ENCODE results near the gene TSHR.

Gene TSHR

DNA sequence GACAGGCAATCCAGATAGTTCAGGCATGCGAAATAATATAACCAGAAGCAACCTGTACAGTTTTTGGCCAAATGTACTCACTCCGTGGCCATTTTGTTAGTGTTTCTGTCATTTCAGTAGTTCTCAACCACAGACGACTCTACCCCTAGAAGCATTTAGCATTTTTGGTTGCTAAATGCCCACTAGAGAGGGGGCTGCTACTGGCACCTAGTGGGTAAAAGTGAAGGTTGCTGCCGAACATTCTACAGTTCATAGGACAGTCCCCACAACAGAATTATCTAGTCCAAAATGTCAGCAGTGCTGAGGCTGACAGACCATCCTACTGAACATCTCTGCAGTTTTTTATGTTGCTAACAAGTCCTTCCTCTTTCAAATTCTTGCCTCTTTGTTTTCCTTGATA is 107.4 kb downstream of the TSHR start:
- no peaks in the 10 kb centered on the region for H3K9me2 ChIP-seq (replicated peaks; ENCODE audit: control insufficient read depth, low read length)
- no peak overlapping the region for H3K4me2 ChIP-seq (ENCODE audit: low read length)
- H3K4me3 ChIP-seq (ENCODE audit: low read length): no peak overlapping the region
- H3K27ac ChIP-seq (ENCODE audit: low read depth, low read length): no peak overlapping the region
- H4K20me1 ChIP-seq (ENCODE audit: control insufficient read depth, insufficient read depth, low read depth, low read length): no peaks in the 10 kb centered on the region
- TF ChIP-seq, protein P1, sequence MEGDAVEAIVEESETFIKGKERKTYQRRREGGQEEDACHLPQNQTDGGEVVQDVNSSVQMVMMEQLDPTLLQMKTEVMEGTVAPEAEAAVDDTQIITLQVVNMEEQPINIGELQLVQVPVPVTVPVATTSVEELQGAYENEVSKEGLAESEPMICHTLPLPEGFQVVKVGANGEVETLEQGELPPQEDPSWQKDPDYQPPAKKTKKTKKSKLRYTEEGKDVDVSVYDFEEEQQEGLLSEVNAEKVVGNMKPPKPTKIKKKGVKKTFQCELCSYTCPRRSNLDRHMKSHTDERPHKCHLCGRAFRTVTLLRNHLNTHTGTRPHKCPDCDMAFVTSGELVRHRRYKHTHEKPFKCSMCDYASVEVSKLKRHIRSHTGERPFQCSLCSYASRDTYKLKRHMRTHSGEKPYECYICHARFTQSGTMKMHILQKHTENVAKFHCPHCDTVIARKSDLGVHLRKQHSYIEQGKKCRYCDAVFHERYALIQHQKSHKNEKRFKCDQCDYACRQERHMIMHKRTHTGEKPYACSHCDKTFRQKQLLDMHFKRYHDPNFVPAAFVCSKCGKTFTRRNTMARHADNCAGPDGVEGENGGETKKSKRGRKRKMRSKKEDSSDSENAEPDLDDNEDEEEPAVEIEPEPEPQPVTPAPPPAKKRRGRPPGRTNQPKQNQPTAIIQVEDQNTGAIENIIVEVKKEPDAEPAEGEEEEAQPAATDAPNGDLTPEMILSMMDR (IDR thresholded peaks at IDR 0.05; ENCODE audit: low read depth, low read length, poor library complexity, severe bottlenecking): peak; percentile 56
- TF ChIP-seq EZH2phosphoT487 (IDR thresholded peaks at IDR 0.05; ENCODE audit: borderline replicate concordance, low read length): no peak
- H3K4me1 ChIP-seq (ENCODE audit: control insufficient read depth, low read length): peaks cover 9% of the 10 kb centered on the region
- no peaks in the 10 kb centered on the region for H3K27me3 ChIP-seq (ENCODE audit: control insufficient read depth, low read length)
- no peaks in the 10 kb centered on the region for H3K79me2 ChIP-seq (ENCODE audit: control insufficient read depth, low read length)
- H3K36me3 ChIP-seq (ENCODE audit: control insufficient read depth, low read length): no peaks in the 10 kb centered on the region
- H3K9me3 ChIP-seq (ENCODE audit: control insufficient read depth, insufficient read depth, low read length): no peaks in the 10 kb centered on the region
- no peaks in the 10 kb centered on the region for H3F3A ChIP-seq (ENCODE audit: control insufficient read depth, insufficient read depth)

DNA sequence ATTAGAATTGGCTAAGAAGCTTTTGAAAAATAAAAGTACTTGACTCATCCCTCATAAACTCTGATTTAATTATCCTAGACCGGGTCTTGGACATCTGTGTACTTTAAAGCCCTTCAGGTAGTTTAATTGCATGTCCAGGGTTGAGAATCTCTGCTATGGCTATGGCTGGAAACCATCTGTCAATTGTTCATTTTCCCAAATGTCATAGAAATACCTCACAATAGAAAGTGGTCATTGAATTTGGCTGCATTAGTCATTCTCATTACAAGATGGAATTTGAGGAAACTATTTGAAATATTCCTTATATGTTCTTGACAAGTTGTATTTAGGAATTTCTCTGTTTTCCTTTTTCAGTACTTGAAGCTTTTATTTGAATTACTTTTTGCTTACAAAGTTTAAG is 111.3 kb downstream of the TSHR start:
- Histone ChIP-seq H3K9me2 (replicated peaks; ENCODE audit: control insufficient read depth, low read length) (no peaks in the 10 kb centered on the region), H3K27ac (ENCODE audit: low read depth, low read length) (no peak overlapping the region), H3K9me3 (ENCODE audit: control insufficient read depth, insufficient read depth, low read length) (no peaks in the 10 kb centered on the region), H3K27me3 (ENCODE audit: control insufficient read depth, low read length) (no peaks in the 10 kb centered on the region), H3K36me3 (ENCODE audit: control insufficient read depth, low read length) (no peaks in the 10 kb centered on the region), H3K4me1 (ENCODE audit: control insufficient read depth, low read length) (peaks cover 9% of the 10 kb centered on the region), H3K4me3 (ENCODE audit: low read length) (no peak overlapping the region), H3K4me2 (ENCODE audit: low read length) (no peak overlapping the region), H3K79me2 (ENCODE audit: control insufficient read depth, low read length) (no peaks in the 10 kb centered on the region), H3F3A (ENCODE audit: control insufficient read depth, insufficient read depth) (no peaks in the 10 kb centered on the region), H4K20me1 (ENCODE audit: control insufficient read depth, insufficient read depth, low read depth, low read length) (no peaks in the 10 kb centered on the region)
- TF ChIP-seq, protein P1 (IDR thresholded peaks at IDR 0.05; ENCODE audit: low read depth, low read length, poor library complexity, severe bottlenecking): no peak
- TF ChIP-seq EZH2phosphoT487 (IDR thresholded peaks at IDR 0.05; ENCODE audit: borderline replicate concordance, low read length): no peak

DNA sequence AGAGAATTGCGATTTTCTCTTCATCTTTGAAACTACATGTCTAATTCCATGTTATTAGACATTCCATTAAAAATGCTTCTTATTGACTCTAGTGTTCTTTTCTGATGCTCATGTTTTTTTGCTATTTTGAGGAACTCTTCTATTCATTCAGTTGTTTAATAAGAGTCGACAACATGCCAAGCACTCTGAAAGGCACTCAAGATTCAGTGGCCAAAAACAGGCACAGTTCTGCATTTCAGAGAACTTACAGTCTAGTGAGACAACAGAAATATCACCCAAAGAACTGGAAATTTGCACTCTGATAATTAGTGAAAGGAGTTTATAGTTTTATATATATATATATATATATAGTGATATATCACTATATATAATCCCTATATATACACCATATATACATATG is 111.7 kb downstream of the TSHR start:
- no peaks in the 10 kb centered on the region for H3K27me3 ChIP-seq (ENCODE audit: control insufficient read depth, low read length)
- TF ChIP-seq, protein P1 (IDR thresholded peaks at IDR 0.05; ENCODE audit: low read depth, low read length, poor library complexity, severe bottlenecking): no peak
- no peak for TF ChIP-seq EZH2phosphoT487 (IDR thresholded peaks at IDR 0.05; ENCODE audit: borderline replicate concordance, low read length)

More for the DNA sequence above, 111.7 kb downstream of the TSHR start:
- H3K4me1 ChIP-seq (ENCODE audit: control insufficient read depth, low read length): peaks cover 9% of the 10 kb centered on the region
- H3K36me3 ChIP-seq (ENCODE audit: control insufficient read depth, low read length): no peaks in the 10 kb centered on the region
- no peaks in the 10 kb centered on the region for H3F3A ChIP-seq (ENCODE audit: control insufficient read depth, insufficient read depth)
- no peaks in the 10 kb centered on the region for H3K9me2 ChIP-seq (replicated peaks; ENCODE audit: control insufficient read depth, low read length)
- H3K79me2 ChIP-seq (ENCODE audit: control insufficient read depth, low read length): no peaks in the 10 kb centered on the region
- no peak overlapping the region for H3K4me2 ChIP-seq (ENCODE audit: low read length)
- no peak overlapping the region for H3K27ac ChIP-seq (ENCODE audit: low read depth, low read length)
- no peak overlapping the region for H3K4me3 ChIP-seq (ENCODE audit: low read length)
- H4K20me1 ChIP-seq (ENCODE audit: control insufficient read depth, insufficient read depth, low read depth, low read length): no peaks in the 10 kb centered on the region
- 0 out of 2 replicates have a peak, but pooled peaks cover 3% of the 10 kb centered on the region for H3K9me3 ChIP-seq (ENCODE audit: control insufficient read depth, insufficient read depth, low read length)

All from DOHH2 (cell line).